Measurements from ENCODE around the gene TEKT3. TPM values are rescaled to one million over a fixed set of nuclear protein-coding genes. Genes with fewer than 3 reads are reported as not detected.

Gene TEKT3
- polyA plus RNA-seq, 1 experiment = 0.21 TPM

GRCh38 chr17:15351925-15352324, 10.5 kb upstream of the TEKT3 start:
- TF ChIP-seq CTCF (IDR thresholded peaks at IDR 0.05; ENCODE audit: insufficient read depth, low read depth, low read length) = no peak
- ChIA-PET POLR2A (no interaction called here), CTCF (interaction anchor here (0.7 kb wide), 1 partner anchor 105 kb away, joined by 3 read pairs; no protein-coding TSS in a partner anchor)
- Histone ChIP-seq H3K4me3 (ENCODE audit: low read depth, low read length) (no peak overlapping the region), H3K36me3 (ENCODE audit: control insufficient read depth, insufficient read depth, low read length) (no peaks in the 10 kb centered on the region), H3K27me3 (ENCODE audit: control insufficient read depth, insufficient read depth, low read length) (no peaks in the 10 kb centered on the region)
- DNase-seq (ENCODE audit: low read depth) = peak; percentile 11

GRCh38 chr17:15351478-15351840, 10.1 kb upstream of the TEKT3 start:
- Histone ChIP-seq H3K4me3 (ENCODE audit: low read depth, low read length) (no peak overlapping the region), H3K27me3 (ENCODE audit: control insufficient read depth, insufficient read depth, low read length) (no peaks in the 10 kb centered on the region), H3K36me3 (ENCODE audit: control insufficient read depth, insufficient read depth, low read length) (no peaks in the 10 kb centered on the region)
- CTCF ChIA-PET = interaction anchor here (0.7 kb wide), 1 partner anchor 106 kb away, joined by 3 read pairs; no protein-coding TSS in a partner anchor
- no peak for DNase-seq (ENCODE audit: low read depth)
- no peak for TF ChIP-seq CTCF (IDR thresholded peaks at IDR 0.05; ENCODE audit: insufficient read depth, low read depth, low read length)
- POLR2A ChIA-PET = no interaction called here

- H3K36me3 ChIP-seq (ENCODE audit: control insufficient read depth, insufficient read depth, low read length) = no peaks in the 10 kb centered on the region
- ChIA-PET CTCF (no interaction called here), POLR2A (no interaction called here)
- no peak overlapping the region for H3K4me3 ChIP-seq (ENCODE audit: low read depth, low read length)
- DNase-seq (ENCODE audit: low read depth) = no peak
- no peaks in the 10 kb centered on the region for H3K27me3 ChIP-seq (ENCODE audit: control insufficient read depth, insufficient read depth, low read length)
- TF ChIP-seq CTCF (IDR thresholded peaks at IDR 0.05; ENCODE audit: insufficient read depth, low read depth, low read length) = no peak
Observed at GRCh38 chr17:15350777-15351477, 9.5 kb upstream of the TEKT3 start.

- Histone ChIP-seq H3K4me3 (ENCODE audit: low read depth, low read length) (no peak overlapping the region), H3K27me3 (ENCODE audit: control insufficient read depth, insufficient read depth, low read length) (no peaks in the 10 kb centered on the region), H3K36me3 (ENCODE audit: control insufficient read depth, insufficient read depth, low read length) (no peaks in the 10 kb centered on the region)
- no peak for DNase-seq (ENCODE audit: low read depth)
- CTCF ChIA-PET = no interaction called here
- POLR2A ChIA-PET = no interaction called here
- TF ChIP-seq CTCF (IDR thresholded peaks at IDR 0.05; ENCODE audit: insufficient read depth, low read depth, low read length) = no peak
Observed at GRCh38 chr17:15349119-15349518, 7.7 kb upstream of the TEKT3 start.

GRCh38 chr17:15348021-15348420, 6.6 kb upstream of the TEKT3 start:
- POLR2A ChIA-PET = no interaction called here
- H3K36me3 ChIP-seq (ENCODE audit: control insufficient read depth, insufficient read depth, low read length) = no peaks in the 10 kb centered on the region
- peak; percentile 26 for DNase-seq (ENCODE audit: low read depth)
- H3K4me3 ChIP-seq (ENCODE audit: low read depth, low read length) = no peak overlapping the region
- no peak for TF ChIP-seq CTCF (IDR thresholded peaks at IDR 0.05; ENCODE audit: insufficient read depth, low read depth, low read length)
- no peaks in the 10 kb centered on the region for H3K27me3 ChIP-seq (ENCODE audit: control insufficient read depth, insufficient read depth, low read length)
- CTCF ChIA-PET = interaction anchor here (0.6 kb wide), 1 partner anchor 445 kb away, joined by 3 read pairs; no protein-coding TSS in a partner anchor

Data from BJ (cell line).